ENCODE data around the gene SEC31B.

The SEC31B gene, protein sequence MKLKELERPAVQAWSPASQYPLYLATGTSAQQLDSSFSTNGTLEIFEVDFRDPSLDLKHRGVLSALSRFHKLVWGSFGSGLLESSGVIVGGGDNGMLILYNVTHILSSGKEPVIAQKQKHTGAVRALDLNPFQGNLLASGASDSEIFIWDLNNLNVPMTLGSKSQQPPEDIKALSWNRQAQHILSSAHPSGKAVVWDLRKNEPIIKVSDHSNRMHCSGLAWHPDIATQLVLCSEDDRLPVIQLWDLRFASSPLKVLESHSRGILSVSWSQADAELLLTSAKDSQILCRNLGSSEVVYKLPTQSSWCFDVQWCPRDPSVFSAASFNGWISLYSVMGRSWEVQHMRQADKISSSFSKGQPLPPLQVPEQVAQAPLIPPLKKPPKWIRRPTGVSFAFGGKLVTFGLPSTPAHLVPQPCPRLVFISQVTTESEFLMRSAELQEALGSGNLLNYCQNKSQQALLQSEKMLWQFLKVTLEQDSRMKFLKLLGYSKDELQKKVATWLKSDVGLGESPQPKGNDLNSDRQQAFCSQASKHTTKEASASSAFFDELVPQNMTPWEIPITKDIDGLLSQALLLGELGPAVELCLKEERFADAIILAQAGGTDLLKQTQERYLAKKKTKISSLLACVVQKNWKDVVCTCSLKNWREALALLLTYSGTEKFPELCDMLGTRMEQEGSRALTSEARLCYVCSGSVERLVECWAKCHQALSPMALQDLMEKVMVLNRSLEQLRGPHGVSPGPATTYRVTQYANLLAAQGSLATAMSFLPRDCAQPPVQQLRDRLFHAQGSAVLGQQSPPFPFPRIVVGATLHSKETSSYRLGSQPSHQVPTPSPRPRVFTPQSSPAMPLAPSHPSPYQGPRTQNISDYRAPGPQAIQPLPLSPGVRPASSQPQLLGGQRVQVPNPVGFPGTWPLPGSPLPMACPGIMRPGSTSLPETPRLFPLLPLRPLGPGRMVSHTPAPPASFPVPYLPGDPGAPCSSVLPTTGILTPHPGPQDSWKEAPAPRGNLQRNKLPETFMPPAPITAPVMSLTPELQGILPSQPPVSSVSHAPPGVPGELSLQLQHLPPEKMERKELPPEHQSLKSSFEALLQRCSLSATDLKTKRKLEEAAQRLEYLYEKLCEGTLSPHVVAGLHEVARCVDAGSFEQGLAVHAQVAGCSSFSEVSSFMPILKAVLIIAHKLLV

DNA sequence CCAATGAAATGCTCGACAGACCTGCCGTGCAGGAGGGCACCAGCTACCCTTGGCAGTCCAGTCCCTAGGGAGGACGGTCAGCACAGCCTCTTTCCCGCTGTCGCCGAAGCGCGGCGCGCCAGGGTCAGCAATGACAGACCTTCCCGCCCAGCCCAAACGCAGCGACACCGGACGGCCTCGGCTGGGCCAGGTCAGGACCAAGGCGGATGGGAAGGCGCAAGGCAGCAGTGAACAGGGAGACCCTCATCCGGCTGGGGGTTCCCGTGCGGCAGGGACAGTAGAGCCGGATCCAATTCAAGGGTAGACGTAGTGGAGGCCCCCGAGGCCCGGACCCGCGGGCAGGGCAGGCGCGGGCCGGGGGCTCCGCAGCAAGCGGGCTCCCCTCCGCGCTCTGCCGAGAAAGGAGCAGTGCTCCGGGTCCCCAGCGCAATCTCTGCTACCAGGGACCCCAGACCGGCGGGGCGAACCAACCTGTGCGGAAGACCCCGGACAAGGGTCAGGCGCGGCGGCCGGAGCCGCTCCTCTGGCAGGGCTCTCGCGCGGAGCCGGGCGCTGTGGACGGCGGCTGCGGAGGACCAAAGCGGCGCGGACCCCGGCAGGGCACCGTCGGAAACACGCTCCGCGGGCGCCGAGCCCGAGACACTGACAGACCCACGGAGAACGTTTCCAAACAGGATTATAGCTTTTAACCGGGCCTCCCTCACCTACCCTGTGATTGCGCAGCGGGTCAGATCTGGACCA lies at the start of gene SEC31B:
SEC31B (minus strand) TSS at position 551 of the 741 bp plus-strand sequence. CDS start 2,909 bp downstream, outside the sequence.
- DNase-seq, result no peak

DNA sequence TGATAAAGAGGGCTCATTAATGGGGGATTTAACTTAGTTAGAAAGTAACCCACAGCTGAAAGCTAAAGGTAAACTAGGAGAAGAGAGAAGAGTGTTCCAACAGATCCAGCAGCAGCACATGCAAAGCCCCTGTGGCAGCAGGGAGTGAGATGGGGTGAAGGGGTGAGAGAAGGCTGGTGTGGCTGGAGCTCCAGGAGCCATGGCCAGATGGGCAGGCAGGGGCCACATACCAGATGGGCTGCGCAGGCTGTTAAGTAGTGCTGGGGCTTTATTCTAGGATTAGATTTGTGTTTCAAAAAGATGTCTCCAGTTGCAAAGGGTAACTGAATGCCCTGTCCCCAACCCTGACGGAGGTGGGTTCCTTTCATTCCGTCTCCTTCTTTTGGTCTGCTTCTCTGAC lies 49.3 kb upstream of the SEC31B start:
- DNase-seq, result no peak

DNA sequence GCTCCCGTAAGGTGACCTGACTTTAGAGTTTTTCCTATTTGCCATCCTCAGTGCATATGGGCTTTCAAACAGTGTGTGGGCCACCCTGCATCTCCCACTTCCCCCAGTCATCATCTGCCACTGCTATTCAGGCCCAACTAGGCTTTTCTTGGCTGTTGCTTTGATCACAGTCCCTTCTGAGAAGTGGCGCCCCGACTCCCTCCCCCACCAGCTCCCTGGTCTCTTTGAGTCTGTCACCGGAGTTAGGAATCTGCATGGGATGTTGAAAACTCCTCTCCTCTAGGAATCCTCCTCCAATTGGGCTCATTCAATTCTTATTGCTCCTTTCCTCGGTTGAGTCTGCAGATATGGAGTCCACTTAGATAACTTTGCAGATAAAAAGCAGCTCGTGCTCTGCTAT lies 48.2 kb upstream of the SEC31B start:
- no peak for DNase-seq

DNA sequence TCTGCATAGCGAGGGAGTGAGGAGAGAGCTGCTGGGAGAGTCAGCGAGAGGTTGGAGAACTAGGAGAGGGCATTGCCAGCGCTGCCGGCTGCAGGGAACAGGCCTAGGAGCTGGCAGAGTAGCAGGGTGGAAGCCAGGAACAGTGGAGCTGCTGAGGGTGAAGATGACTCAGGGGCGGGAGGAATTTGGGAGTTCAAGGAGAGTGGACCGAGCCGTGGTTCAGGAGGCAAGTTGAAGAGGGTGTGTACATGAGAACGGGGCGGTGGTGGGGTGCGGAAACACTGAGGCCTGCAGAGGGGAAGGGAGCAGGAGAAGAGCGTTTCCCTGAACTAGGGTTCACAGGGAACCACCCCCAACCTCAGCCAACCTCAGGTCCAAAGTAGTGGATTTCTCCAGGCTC lies 47.6 kb upstream of the SEC31B start:
- no peak for DNase-seq

DNA sequence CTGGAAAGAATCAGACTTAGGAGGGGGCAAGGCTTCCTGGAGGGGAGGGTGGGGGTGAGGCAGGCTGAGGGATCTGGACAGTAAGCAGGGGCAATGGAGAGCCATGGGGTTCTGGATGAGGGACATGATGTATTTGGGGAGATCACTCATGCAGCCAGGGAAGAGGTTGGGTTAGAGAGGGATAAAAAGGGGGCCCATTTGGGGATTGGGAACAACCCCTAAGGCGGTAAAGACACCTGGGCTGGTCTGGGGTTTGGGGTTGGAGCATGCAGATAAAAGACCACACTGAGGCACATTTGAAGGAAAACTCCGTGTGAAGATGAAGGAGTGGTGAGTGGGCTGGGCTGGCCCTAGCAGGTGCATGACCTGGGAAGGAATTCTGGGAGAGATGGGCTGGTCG lies 46.9 kb upstream of the SEC31B start:
- DNase-seq, result no peak

DNA sequence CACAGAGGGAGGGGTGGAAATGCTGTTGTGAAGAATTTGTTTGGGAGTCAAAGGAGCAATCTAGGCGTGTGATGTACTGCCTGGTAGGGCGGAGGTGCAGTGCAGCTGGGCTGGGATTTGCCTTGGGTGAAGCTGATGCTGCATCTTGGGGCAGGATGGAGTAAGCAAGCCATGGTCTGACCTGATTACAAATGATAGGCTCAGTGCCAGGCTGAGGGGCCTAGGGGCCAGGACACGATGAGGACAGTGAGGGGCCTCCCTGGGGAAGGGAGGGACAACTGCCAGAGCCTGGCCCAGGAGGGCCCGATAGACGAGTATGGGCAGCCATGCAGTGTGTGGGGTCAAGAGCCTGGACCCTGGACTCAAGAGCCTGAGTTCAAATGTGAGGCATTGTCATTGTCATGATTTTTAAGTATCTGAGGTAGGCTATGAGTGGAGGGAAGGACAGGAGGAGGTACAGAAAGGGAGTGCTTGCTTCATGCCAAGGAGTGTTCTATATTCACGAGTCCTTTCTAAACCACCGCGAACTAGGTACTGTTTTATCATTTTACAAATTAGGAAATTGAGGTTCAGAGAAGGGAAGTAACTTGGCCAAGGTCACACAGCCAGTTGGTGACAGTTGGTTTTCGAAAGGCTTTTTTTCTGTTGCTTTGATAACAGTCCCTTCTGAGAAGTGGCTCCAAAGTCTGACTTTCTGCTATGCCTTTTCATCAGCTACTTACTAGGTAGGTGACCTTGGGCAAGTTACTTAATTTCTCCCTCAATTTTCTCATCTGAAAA lies 45.7 kb upstream of the SEC31B start:
- DNase-seq, result no peak

DNA sequence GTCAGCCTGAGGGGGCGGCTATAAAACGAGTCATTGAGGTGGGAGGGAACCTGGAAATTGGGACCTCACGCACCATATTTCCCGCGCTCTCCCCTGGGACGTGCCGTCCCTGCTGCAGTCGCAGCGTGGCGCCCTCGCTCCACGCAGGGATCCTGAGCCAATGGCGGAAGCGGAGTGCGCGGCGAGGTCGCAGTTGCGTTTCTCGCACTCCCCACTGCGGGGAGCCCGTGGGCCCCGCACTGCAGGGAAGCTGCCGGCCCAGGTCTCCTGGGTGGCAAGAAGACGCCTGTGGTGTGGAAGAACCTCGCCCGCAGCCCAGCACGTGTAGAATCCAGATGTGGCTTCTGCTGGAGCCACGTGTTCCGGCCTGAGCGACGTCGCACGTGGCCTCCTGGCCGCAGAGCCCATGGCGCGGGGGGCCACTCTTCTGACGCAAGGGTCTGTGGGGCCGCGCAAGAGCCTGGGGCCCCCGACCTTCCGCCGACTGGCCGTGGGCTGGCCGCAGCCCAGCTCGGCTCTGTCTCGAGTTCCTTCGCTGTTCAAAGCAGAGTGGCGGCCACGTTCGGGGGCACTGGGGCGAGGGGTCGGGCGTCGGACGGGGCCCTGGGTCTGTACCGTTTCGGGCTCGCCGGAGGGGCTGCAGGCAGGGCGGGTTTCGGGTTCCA lies 42.5 kb upstream of the SEC31B start:
- peak; percentile 57 to 73 (median 62) for DNase-seq

DNA sequence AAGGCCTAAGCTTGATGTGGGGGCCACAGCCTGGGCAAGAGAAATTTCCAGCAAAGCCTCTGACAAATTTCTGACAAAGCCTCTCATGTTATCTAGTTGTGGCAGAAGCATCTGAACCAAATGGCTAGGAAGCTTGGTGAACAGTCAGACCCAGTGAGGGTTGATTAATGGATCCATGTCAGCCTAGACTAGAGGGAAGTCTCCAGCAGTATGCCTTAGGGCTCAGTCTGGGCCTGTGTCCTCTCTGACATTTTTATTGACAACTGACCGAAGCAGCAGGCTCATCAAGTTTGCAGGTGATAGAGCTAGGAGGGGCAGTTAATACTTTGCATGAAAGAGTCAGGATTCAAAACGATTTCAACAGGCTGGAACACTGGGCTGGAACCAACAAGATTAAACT lies 41.3 kb upstream of the SEC31B start:
- no peak for DNase-seq

DNA sequence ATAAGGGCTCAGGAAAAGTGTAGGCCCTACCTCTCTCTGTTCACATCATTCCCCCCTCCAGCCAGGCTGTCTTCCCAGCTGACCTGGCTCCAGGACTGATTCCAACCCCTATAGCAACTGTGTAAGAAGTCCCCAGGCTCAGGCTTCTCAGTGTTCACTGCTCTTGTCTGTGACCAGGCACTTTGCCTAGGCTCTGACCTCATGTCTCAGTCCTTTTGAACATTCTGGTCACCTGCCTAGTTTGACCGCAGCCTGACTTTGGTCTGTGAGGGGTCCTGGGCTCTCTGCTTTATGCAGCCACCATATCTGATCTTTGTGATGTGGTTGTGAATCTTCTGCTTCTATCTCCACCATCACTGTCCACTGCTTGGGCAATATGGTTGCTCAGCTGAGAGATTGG lies 40.6 kb upstream of the SEC31B start:
- no peak for DNase-seq

DNA sequence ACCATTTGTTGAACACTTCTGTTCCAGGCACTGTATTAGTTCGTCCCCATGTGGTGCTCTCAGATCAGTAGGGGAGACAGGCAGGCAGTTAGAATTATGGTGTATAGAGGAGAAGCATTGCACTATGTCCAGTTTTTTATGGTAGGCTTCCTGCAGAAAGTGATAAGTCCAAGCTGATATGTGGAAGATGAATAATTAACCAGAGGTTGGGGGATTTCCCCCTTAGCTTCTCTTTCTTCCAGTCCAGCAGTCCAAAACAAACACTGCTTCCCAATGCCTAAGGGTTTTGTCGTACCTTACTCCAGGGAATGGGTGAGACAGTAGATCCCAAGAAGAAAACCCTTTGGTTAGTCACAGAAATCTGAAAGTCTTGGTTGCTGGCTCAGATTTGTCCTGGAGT lies 35.2 kb upstream of the SEC31B start:
- DNase-seq, result no peak

DNA sequence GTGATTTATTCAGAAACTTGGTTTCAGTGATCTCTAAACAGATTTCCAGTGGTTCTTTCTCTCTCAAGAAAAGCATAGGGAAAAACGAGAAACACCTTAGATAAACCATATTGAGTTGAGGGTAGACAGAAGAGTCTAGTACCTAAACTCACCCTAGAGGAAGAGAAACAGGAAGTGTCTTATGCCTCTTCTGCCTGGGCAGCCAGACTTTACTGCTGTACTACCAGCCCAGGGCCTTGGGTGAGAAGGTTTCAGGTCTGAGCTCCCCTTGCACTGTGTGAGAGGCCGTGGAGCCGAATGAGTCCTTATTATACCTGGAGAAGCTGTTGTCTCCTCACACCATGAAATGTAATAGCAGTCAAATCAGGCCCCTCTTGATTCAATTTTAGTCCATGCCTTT lies 34.3 kb upstream of the SEC31B start:
- DNase-seq, result no peak

DNA sequence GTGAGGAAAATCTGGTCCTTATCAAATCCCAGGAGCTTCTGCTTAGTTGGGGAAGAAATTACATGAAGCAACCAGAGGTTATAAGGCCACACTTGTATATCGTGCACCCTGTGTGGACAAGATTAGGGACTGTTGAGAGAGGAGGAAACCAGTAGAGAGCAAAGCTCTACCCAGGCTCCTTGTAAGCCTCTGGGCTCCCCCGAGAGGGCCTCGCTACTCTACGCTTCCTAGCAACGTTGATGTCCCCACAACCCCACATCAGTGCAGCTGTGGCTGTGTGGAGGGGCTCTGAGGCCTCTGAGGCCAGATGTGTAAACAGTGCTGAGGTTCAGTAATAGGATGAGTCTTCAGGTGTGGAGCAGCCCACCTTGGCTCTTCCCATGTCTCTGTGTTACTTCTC lies 32.1 kb upstream of the SEC31B start:
- DNase-seq, result no peak

DNA sequence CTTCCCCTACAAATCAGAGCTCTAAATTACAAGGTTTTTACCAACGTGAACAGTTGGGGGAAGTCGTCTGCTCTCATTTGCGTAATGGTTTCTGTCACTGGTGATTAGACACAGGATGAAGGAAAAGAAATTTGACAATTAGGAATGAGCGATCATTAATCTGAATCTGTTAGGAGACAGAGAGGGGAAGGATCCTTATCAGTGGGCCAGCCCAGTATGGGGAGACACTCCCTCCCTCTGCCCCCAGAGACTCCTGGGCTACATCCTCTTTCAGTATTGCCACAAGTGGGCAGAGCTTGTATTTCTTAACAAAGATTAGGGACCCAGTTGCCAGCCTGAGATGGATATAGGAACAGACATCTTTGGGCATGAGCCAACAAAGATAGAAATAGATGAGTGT lies 31.5 kb upstream of the SEC31B start:
- no peak for DNase-seq

DNA sequence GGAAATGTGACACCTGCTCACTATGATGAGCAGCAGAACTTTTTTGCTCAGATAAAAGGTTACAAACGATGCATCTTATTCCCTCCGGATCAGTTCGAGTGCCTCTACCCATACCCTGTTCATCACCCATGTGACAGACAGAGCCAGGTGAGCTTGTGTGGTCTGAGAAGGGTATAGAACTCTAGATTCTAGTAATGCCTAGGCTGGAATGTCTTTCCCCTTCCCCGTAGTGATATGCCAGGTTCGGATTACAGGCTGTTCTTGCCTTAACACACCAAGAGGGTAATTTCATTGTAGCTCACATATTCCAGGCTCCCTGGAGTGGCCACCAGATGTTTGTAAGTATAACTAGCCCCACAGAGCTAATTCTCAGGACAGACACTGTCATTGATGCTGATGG lies 25.3 kb upstream of the SEC31B start:
- DNase-seq, result no peak

DNA sequence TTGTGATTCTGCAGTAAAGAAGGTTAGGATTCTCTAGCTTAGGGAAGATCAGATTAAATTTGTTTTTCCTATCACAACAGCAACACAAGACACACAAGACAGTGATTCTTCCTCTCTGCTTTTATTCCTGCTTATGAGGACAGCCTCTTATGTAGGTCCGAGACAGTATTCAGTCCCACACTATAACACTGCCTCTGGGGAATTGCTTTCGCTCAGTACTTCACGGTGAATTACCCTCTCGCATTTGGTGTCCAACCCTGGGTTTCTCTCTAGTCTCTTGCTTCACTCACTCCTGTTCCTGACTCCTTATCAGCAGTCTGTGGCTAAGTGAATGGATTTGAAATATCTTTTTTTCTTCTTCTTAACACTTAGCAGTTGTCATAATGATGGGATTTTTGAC lies 17.8 kb upstream of the SEC31B start:
- DNase-seq, result no peak

DNA sequence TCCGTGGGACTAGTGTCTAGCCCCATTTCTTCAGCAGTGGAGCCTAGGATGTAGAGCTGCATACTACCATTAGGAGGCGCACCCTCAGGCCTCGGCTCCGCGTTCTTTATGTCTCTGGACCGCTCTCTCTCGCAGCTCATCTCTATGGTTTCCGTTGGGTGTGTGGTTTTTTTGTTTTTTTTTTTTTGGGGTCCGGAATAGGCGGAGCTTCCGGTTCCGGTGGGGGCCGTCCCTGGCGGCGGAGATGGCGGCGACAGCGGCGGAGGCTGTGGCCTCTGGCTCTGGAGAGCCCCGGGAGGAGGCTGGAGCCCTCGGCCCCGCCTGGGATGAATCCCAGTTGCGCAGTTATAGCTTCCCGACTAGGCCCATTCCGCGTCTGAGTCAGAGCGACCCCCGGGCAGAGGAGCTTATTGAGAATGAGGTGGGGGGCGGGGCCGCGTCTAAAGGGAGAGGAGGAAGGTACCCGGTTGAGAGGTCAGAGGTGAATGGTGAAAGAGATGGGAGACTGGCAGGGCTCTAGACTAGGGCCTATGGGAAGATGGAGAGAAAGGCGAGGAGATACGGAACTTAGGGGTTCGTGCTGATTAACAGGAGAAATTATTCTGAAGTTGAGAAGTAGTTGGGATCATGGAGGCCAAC lies 16.2 kb upstream of the SEC31B start, which contains the start of gene HIF1AN:
HIF1AN (plus strand) TSS at position 229 of the 639 bp plus-strand sequence; CDS start at position 245, 16 bp downstream.
- DNase-seq, result peak; percentile 58 to 82 (median 68)

DNA sequence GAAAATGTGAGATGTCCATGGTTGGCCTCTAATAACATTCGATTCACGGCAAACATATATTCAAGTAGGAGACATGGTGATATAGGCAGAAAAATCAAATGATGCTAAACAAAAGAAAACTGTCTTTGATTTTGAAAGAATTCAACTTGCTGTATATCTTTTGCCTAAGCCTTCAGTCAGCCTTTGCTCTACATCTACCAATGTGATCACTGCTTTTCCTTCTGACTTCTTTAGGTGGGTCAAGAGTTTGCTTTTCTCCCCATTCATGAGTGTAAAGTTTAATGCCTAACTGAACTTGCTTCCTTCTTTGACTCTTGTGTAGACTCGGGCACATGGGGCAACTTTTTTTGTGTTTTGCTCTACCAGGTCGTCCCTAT lies 15.7 kb upstream of the SEC31B start:
- no peak for DNase-seq

DNA sequence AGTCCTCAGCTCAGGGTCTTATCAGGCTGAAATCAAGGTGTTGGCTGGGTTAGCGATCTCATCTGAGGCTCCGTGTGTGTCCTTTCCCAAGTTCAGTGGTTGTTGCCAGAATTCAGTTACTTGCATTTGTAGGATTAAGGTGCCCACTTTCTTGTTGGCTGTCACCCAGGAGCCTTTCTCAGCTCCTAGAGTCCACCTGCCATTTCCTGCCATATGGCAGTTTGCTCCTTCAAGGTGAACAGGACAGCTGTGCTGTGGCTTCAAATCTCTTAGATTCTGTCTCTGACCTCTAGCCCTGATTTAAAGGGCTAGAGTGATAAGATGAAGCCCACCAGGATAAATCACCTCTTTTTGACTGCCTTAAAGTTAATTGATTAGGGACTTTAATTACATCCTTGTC lies 15.1 kb upstream of the SEC31B start:
- no peak for DNase-seq

DNA sequence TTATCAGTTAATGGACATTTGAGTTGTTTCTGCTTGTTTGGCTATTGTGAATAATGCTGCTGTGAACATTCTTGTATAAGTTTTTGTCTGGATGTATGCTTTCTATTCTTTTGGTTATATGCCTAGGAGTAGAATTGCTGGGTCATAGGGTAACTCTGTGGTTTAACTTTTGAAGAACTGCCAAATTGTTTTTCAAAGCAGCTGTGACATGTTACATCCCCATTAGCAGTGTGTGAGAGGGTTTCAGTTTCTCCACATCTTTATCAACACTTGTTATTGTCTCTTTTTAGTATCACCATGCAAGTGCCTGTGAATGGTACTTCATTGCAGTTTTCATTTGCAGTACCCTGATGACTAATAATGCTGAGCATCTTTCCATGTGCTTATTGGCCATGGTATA lies 12.1 kb upstream of the SEC31B start:
- DNase-seq, result no peak

DNA sequence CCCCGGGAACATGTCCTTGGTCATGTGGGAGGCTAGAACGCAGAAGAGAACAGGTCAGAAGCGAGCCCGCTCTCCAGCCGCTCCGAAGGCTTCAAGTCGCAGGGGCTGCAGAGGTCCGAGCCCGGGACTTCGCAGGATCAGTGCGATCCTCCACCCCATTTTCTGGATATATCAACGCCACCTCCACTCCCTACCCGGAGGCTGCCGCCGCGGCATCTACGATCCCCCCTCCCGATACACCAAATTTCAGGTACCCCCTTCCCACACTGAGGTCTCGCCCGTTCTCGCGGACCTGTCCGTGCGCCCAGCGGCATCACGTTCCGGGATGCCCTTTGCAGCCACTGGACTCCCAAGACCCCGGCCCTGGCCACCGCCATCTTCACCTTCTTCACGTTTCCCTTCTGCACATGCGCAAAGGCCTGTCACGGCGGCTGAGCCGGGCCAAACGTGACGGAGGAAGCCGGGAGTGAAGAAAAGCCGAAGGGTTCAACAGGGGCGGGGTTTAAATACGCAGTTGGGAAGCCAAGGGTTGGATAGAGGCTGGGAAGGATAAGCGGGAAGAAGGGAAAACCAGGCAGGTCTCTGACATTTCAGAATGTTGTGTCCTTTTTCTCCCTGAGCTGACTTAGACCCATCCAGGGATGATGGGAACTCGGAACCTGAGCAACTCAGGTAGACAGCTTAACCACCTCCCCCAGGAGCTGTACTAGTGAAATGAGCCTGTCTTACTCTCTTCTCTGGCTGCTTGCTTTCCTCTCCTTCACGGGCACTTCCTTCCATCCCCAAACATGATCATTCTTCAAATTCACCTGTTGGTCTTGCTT lies 10.0 kb upstream of the SEC31B start, which contains the start of gene NDUFB8:
NDUFB8 (minus strand) TSS at position 397 of the 824 bp plus-strand sequence; CDS start at position 377, 20 bp downstream.
- peak; percentile 59 to 78 (median 66) for DNase-seq
